Lower lobe of right lung (tissue), 2 donors: ENCODE data around the gene NEU4. TPM values are rescaled to one million over a fixed set of nuclear protein-coding genes. Genes with fewer than 3 reads are reported as not detected.
"Not testable (repeated sequence)": the region's sequence is repeated elsewhere in the genome, so short reads cannot be mapped to it uniquely, and the experiment has no call there.

Experiments
- ATAC-seq, 2 donors: fragments of 200-7000 bp; cut with Tn5 transposase; one replicate each; pipeline ENCODE4 v1.9.1; 2020 to 2022; ENCODE audit warnings: mild to moderate bottlenecking in 2 of 2, moderate library complexity in 2 of 2
- DNase-seq: peaks from one replicate; pipeline ENCODE4 v3.0.0-alpha.2; 2020
- H3K27ac ChIP-seq: fragments of 200-600 bp; one replicate; pipeline ENCODE4 v1.8.0; 2022
- H3K27me3 ChIP-seq: fragments of 200-600 bp; one replicate; pipeline ENCODE4 v1.8.0; 2022; ENCODE audit warnings: low read depth
- H3K36me3 ChIP-seq: fragments of 200-600 bp; one replicate; pipeline ENCODE4 v1.8.0; 2022; ENCODE audit warnings: mild to moderate bottlenecking
- H3K4me1 ChIP-seq: fragments of 200-600 bp; one replicate; pipeline ENCODE4 v1.8.0; 2022
- H3K4me3 ChIP-seq: fragments of 200-600 bp; one replicate; pipeline ENCODE4 v1.8.0; 2022; ENCODE audit warnings: mild to moderate bottlenecking
- H3K9me3 ChIP-seq: fragments of 200-600 bp; one replicate; pipeline ENCODE4 v1.8.0; 2022
- intact Hi-C: fragments of 100-400 bp; cut with DNase I; formaldehyde crosslinking; loops from one replicate; pipeline ENCODE4 v1.11.0; 2022
- total RNA-seq: library from RNA; stranded (reverse); fragmentation: NEBNext Ultra II Directional; extraction: Animal tissue kit (Norgen Biotek cat#: 25700); gene quantifications from one replicate; pipeline ENCODE4 v1.2.1, GENCODE V29; 2021
- TF ChIP-seq, protein P1 (sequence below): fragments of 200-600 bp; IDR thresholded peaks from one replicate; pipeline ENCODE4 v1.8.0; 2022; ENCODE audit warnings: antibody characterized with exemption, mild to moderate bottlenecking
- donor health status: DM: no; HTN: yes; CAD: no; lungs with severe emphysema.

NEU4 gene
- total RNA-seq, 1 donor from 2014 or later: not detected

DNA sequence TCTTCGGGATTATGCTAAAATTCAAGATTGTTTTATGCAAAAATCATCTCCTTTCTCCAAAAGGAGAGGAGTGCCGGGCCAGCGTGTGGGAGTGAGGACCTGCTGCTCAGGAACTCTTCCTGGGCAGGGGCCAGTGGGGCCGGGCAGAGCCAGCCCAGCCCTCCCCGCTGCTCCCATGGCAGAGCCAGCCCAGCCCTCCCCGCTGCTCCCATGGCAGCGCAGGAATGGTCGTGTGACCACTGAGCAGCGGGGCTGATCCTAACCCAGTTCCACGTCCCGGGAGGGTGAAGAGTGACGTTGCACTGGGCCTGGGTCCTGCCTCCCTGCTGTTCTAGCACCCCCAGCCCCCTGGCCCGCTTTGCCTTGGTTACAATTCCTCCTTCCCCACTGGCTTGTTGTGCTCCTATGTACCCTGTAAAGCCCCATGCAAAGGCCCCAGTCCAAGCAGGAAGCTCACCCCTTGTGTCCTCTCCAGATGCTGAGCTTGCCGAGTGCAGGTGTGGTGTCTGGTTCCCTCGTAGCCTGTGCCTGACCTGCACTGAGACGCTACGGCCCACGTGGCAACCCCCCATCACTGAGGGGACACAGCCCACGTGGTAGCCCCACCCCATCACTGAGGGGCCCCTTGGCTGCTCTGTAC lies 11.4 kb upstream of the NEU4 start:
- peak; percentile 33 for DNase-seq
- Histone ChIP-seq H3K4me1 (no peaks in the 10 kb centered on the region), H3K27ac (no peak overlapping the region)

DNA sequence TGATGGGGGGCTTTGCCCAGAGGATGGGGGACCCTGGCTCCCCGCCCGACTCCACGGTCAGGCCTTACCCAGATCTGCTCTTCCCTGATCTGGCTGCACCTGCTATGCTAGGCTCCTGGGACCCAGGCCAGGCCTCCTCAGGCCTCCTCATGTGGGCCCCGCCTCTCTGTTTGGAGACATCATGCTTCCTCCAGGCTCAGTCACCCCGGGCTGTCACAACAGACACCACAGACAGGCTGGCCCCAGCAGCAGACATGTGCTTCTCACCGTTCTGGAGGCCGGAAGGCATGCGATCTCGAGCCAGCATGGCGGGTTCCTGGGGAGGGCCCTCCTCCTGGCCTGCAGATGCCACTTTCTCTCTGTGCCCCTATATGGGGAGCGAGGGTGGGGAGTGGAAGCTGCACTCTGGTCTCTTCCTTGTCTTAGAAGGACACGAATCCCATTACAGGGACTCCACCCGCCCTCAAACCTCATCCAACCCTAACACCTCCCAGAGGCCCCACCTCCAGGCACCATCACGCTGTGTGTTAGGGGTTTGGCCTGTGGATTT lies 10.8 kb upstream of the NEU4 start:
- intact Hi-C loops: no loop called here
- DNase-seq (peak; percentile 32), ATAC-seq (no peak)
- Histone ChIP-seq H3K36me3 (no peaks in the 10 kb centered on the region), H3K4me1 (no peaks in the 10 kb centered on the region), H3K9me3 (no peaks in the 10 kb centered on the region), H3K27me3 (peaks cover 10% of the 10 kb centered on the region), H3K4me3 (no peak overlapping the region), H3K27ac (no peak overlapping the region)
- TF ChIP-seq, protein P1, sequence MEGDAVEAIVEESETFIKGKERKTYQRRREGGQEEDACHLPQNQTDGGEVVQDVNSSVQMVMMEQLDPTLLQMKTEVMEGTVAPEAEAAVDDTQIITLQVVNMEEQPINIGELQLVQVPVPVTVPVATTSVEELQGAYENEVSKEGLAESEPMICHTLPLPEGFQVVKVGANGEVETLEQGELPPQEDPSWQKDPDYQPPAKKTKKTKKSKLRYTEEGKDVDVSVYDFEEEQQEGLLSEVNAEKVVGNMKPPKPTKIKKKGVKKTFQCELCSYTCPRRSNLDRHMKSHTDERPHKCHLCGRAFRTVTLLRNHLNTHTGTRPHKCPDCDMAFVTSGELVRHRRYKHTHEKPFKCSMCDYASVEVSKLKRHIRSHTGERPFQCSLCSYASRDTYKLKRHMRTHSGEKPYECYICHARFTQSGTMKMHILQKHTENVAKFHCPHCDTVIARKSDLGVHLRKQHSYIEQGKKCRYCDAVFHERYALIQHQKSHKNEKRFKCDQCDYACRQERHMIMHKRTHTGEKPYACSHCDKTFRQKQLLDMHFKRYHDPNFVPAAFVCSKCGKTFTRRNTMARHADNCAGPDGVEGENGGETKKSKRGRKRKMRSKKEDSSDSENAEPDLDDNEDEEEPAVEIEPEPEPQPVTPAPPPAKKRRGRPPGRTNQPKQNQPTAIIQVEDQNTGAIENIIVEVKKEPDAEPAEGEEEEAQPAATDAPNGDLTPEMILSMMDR: no peak

More for the DNA sequence above, 11.4 kb upstream of the NEU4 start:
- Histone ChIP-seq H3K27me3 (peaks cover 5% of the 10 kb centered on the region), H3K4me3 (no peak overlapping the region), H3K36me3 (no peaks in the 10 kb centered on the region), H3K9me3 (no peaks in the 10 kb centered on the region)
- no peak for ATAC-seq
- TF ChIP-seq, protein P1: no peak
- intact Hi-C loops: no loop called here

DNA sequence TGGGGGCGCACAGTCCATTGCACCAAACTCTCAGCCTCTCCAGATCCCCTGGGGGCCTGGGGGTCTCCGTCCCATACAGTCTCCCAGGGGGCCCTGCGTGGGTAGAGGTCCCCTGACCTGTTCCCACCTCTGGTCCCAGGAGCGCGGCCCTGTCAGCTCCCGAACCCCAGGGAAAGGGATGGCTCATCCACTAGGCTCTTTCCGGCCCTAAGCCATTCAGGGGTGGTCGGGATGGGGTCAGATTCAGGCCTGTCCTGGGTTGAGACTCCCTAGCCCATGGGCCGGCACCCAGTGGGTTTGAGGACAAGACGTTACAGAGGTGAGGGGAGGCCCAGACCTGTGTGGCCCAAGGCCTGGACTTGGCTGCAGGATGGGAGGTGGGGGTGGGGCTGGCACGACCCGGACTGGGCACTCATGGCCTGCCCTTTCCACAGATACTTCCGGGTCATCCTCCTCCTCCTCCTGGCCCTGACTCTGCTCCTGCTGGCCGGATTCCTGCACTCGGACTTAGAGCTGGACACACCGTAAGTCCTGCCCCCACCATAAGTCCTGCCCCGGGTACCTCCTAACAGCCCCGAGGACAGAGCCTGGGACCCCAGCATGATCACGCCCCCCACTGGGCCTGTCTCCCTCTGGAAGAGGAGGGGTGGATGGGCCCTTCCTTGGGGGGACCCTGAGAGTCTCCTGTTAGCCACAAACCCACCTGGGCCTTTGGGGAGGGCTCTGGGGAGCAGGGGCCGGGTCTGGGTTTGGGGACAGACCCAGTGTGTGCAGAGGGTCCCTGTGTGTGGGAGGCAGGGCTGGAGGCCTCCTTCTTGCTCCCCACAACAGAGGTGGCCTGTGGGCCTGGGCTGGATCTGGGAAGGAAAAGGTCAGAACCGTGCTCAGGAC lies 10.1 kb upstream of the NEU4 start:
- H3K36me3 ChIP-seq: no peaks in the 10 kb centered on the region
- no peaks in the 10 kb centered on the region for H3K9me3 ChIP-seq
- intact Hi-C loops: no loop called here
- no peak overlapping the region for H3K27ac ChIP-seq
- H3K4me3 ChIP-seq: no peak overlapping the region
- DNase-seq (peak; percentile 35), ATAC-seq (no peak)
- H3K4me1 ChIP-seq: peaks cover under 1% of the 10 kb centered on the region
- TF ChIP-seq, protein P1: no peak
- peaks cover 18% of the 10 kb centered on the region for H3K27me3 ChIP-seq

DNA sequence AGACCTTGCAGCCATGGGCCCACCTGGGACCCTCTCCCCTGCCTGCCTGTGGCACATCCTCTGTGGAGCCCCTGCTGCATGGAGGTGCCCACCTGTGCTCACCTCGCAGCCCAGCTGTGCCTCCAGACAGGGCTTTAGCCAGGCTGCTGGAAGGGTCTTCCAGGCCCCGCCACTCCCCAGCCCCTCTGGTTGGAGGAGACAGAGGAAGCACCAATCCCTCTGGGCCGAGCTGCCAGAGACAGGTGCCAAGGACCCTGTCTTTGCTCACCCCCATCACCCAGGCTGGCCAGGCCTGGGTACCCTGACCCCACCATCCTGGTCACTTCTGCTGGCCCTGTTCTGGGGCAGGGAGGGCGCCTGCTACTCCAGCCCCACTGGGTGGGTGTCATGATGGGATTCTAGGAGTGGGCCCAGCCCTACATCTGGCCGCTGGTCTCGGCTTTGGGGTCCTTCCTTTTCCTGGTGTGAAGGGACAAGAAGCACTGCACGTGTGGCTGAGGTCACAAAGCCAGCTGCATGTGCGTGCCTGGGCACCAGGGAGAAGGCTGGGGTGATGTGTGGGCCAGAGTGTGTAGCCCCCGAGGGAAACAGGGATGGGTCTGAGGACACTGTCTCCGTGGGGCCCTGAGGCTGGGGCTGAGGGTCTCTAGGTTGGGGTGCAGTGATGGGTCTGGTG lies 9.3 kb upstream of the NEU4 start:
- ATAC-seq: no peak
- Histone ChIP-seq H3K4me1 (peaks cover 9% of the 10 kb centered on the region), H3K4me3 (no peak overlapping the region), H3K27me3 (peaks cover 26% of the 10 kb centered on the region), H3K9me3 (no peaks in the 10 kb centered on the region), H3K36me3 (no peaks in the 10 kb centered on the region), H3K27ac (no peak overlapping the region)
- intact Hi-C loops: no loop called here
- TF ChIP-seq, protein P1: no peak
- DNase-seq: peak; percentile 32

DNA sequence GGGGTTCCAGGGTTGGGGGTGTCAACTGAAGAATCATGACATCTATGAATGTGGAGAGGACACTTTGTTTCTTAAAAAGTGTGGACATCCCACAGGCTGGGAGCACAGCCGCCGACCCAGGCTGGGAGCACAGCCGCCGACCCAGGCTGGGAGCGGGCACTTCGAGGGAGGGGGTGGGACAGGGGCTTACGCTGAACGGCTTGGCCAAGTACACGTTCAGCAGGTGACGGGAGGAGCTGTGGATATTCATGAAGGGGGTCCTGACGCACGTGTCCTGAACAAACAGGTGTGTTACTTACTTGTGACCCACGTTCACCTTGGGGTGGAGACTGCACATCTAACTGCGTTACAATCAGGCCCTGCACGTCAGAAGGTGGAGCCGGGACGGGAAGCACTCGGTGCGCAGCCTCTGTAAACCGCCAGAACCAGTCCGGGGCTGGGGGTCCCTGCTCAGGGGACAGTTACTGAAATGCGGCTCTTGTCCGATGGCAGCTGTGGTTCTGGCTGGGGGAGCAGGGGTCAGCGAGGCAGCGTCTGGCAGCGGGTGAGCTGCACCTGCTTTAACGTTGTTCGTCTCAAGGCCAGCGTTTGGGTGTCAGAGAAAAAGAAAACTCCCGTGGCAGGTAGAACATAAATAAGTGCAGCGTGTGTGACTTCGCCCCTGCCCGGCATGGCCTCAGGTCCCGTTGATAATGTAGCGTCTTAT lies 8.6 kb upstream of the NEU4 start:
- DNase-seq, H3K27ac ChIP-seq, intact Hi-C loops, H3K9me3 ChIP-seq, ATAC-seq, H3K4me3 ChIP-seq, H3K36me3 ChIP-seq: not testable (repeated sequence)
- peaks cover 12% of the 10 kb centered on the region for H3K4me1 ChIP-seq
- H3K27me3 ChIP-seq: peaks cover 29% of the 10 kb centered on the region
